ENCODE measurements around the gene CIT. TPM values are rescaled to one million over a fixed set of nuclear protein-coding genes. Genes with fewer than 3 reads are reported as not detected.

CIT gene
- total RNA-seq, 1 donor from 2014 or later, result 98.5 TPM

GRCh38 chr12:119915894-119916510 lies 38.9 kb upstream of the CIT start:
- no peaks in the 10 kb centered on the region for H3F3A ChIP-seq (ENCODE audit: low read depth)
- no peaks in the 10 kb centered on the region for H3K36me3 ChIP-seq
- H3K27me3 ChIP-seq, result no peaks in the 10 kb centered on the region
- no peaks in the 10 kb centered on the region for H4K20me1 ChIP-seq (ENCODE audit: low read depth)
- H3K79me2 ChIP-seq (ENCODE audit: low read depth), result no peaks in the 10 kb centered on the region
- Mint-ChIP-seq H3K4me3 (no peak overlapping the region), H3K27me3 (ENCODE audit: insufficient read depth, low read depth) (peaks cover 7% of the 10 kb centered on the region), H3K9me3 (peaks cover 3% of the 10 kb centered on the region), H3K27ac (no peak overlapping the region), H3K36me3 (no peaks in the 10 kb centered on the region), H3K4me1 (no peaks in the 10 kb centered on the region)
- no peaks in the 10 kb centered on the region for H3K9me3 ChIP-seq (ENCODE audit: low read depth)
- TF ChIP-seq EZH2phosphoT487 (IDR thresholded peaks at IDR 0.05) (no peak), CTCF (IDR thresholded peaks at IDR 0.05) (no peak), EZH2 (IDR thresholded peaks at IDR 0.05) (no peak)
- no peak overlapping the region for H3K4me3 ChIP-seq
- H3K4me1 ChIP-seq, result no peaks in the 10 kb centered on the region
- no peak overlapping the region for H3K9ac ChIP-seq
- H3K27ac ChIP-seq, result no peak overlapping the region
- no peak overlapping the region for H3K4me2 ChIP-seq
- H2AFZ ChIP-seq (replicated peaks), result no peak overlapping the region
- DNase-seq (ENCODE audit: low spot score), result no peak

- H3K4me1 ChIP-seq, result no peaks in the 10 kb centered on the region
- no peak overlapping the region for H3K4me3 ChIP-seq
- no peaks in the 10 kb centered on the region for H3K36me3 ChIP-seq
- H3K27ac ChIP-seq, result no peak overlapping the region
- no peaks in the 10 kb centered on the region for H4K20me1 ChIP-seq (ENCODE audit: low read depth)
- no peaks in the 10 kb centered on the region for H3K9me3 ChIP-seq (ENCODE audit: low read depth)
- no peak for TF ChIP-seq EZH2 (IDR thresholded peaks at IDR 0.05)
- no peak for TF ChIP-seq EZH2phosphoT487 (IDR thresholded peaks at IDR 0.05)
- TF ChIP-seq CTCF (IDR thresholded peaks at IDR 0.05), result no peak
- no peak overlapping the region for H3K9ac ChIP-seq
- H3K4me2 ChIP-seq, result no peak overlapping the region
- no peaks in the 10 kb centered on the region for H3K27me3 ChIP-seq
- Mint-ChIP-seq H3K4me1 (no peaks in the 10 kb centered on the region), H3K36me3 (no peaks in the 10 kb centered on the region), H3K9me3 (no peaks in the 10 kb centered on the region), H3K4me3 (no peak overlapping the region), H3K27me3 (ENCODE audit: insufficient read depth, low read depth) (peaks cover 4% of the 10 kb centered on the region), H3K27ac (no peak overlapping the region)
- no peaks in the 10 kb centered on the region for H3K79me2 ChIP-seq (ENCODE audit: low read depth)
- no peaks in the 10 kb centered on the region for H3F3A ChIP-seq (ENCODE audit: low read depth)
- DNase-seq (ENCODE audit: low spot score), result no peak
- H2AFZ ChIP-seq (replicated peaks), result no peak overlapping the region
Measured at GRCh38 chr12:119914666-119915065, 37.5 kb upstream of the CIT start.

GRCh38 chr12:119913536-119914330 lies 36.6 kb upstream of the CIT start:
- Histone ChIP-seq H3K4me1 (no peaks in the 10 kb centered on the region), H3K27me3 (no peaks in the 10 kb centered on the region), H3K79me2 (ENCODE audit: low read depth) (no peaks in the 10 kb centered on the region), H3F3A (ENCODE audit: low read depth) (no peaks in the 10 kb centered on the region), H3K9ac (no peak overlapping the region), H3K36me3 (no peaks in the 10 kb centered on the region), H4K20me1 (ENCODE audit: low read depth) (no peaks in the 10 kb centered on the region), H3K4me3 (no peak overlapping the region), H3K27ac (no peak overlapping the region), H2AFZ (replicated peaks) (no peak overlapping the region), H3K9me3 (ENCODE audit: low read depth) (no peaks in the 10 kb centered on the region), H3K4me2 (no peak overlapping the region)
- Mint-ChIP-seq H3K27ac (no peak overlapping the region), H3K9me3 (no peaks in the 10 kb centered on the region), H3K4me3 (no peak overlapping the region), H3K4me1 (no peaks in the 10 kb centered on the region), H3K27me3 (ENCODE audit: insufficient read depth, low read depth) (peaks cover 4% of the 10 kb centered on the region), H3K36me3 (no peaks in the 10 kb centered on the region)
- DNase-seq (ENCODE audit: low spot score), result no peak
- TF ChIP-seq EZH2phosphoT487 (IDR thresholded peaks at IDR 0.05), result no peak
- no peak for TF ChIP-seq EZH2 (IDR thresholded peaks at IDR 0.05)

- Mint-ChIP-seq H3K27me3 (ENCODE audit: insufficient read depth, low read depth) (peaks cover 5% of the 10 kb centered on the region), H3K4me3 (no peak overlapping the region), H3K36me3 (no peaks in the 10 kb centered on the region), H3K27ac (no peak overlapping the region), H3K4me1 (no peaks in the 10 kb centered on the region), H3K9me3 (no peaks in the 10 kb centered on the region)
- Histone ChIP-seq H2AFZ (replicated peaks) (no peak overlapping the region), H3K79me2 (ENCODE audit: low read depth) (no peaks in the 10 kb centered on the region), H4K20me1 (ENCODE audit: low read depth) (no peaks in the 10 kb centered on the region), H3K9ac (no peak overlapping the region), H3K4me3 (no peak overlapping the region), H3K27me3 (no peaks in the 10 kb centered on the region), H3K4me1 (no peaks in the 10 kb centered on the region), H3K27ac (no peak overlapping the region), H3K9me3 (ENCODE audit: low read depth) (no peaks in the 10 kb centered on the region), H3K36me3 (no peaks in the 10 kb centered on the region), H3K4me2 (no peak overlapping the region), H3F3A (ENCODE audit: low read depth) (no peaks in the 10 kb centered on the region)
- DNase-seq (ENCODE audit: low spot score), result no peak
- TF ChIP-seq EZH2 (IDR thresholded peaks at IDR 0.05), result no peak
- TF ChIP-seq CTCF (IDR thresholded peaks at IDR 0.05), result no peak
- TF ChIP-seq EZH2phosphoT487 (IDR thresholded peaks at IDR 0.05), result no peak
Measured at GRCh38 chr12:119911182-119911581, 34.1 kb upstream of the CIT start.

Data from neural progenitor cell (in vitro differentiated cells).